Mesenteric fat pad (tissue), 1 donor: ENCODE results near the gene CFAP20DC. TPM values are rescaled to one million over a fixed set of nuclear protein-coding genes. Genes with fewer than 3 reads are reported as not detected.
"Not testable (repeated sequence)": the region's sequence is repeated elsewhere in the genome, so short reads cannot be mapped to it uniquely, and the experiment has no call there.

Source experiments
- DNase-seq: peaks from one replicate; pipeline ENCODE4 v3.0.0-alpha.2; 2020; ENCODE audit warnings: low spot score
- total RNA-seq: library from RNA; stranded (reverse); fragmentation: NEBNext Ultra II Directional; extraction: Animal tissue kit (Norgen Biotek cat#: 25700); gene quantifications from one replicate; pipeline ENCODE4 v1.2.1, GENCODE V29; 2021
- donor health status: DM: yes; HTN: yes; CAD: no.

Gene CFAP20DC
- total RNA-seq, 1 donor from 2014 or later: not detected

DNA sequence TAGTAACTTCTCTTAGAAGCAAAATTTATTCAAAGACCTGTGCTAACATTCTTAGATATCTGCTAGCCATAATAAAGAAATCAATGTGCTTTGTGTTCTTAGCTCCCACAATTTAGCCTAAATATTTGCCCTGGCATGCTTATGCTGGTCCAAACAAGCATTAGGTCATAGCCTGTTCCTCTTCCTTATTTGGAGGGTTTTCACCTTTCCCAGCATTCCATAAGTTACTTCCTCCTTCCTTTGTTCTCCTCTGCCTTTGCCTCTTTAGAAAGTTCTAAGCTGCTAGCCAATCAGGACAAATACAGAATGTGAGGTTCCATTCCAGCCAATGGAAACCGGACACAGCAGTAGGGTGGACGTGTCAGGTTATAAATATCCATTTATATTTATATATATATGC, 345.5 kb downstream of the CFAP20DC start:
- DNase-seq: not testable (repeated sequence)

DNA sequence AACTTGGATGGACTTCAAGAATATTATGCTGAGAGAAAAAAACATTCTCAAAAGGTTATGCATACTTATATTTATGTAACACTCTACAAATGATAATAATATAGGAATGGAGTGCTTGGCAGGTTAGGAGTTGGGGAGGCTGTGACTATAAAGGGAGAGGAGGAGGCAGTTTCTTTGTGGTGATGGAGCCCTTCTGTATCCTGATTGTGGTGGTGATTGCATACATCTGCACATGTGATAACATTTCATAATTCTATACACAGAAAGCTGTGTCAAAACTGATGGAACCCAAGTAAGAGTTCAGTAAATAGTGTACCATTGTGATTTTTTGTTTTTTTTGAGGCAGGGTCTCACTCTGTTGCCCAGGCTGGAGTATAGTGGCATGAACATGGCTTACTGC, 351.6 kb downstream of the CFAP20DC start:
- DNase-seq: no peak

DNA sequence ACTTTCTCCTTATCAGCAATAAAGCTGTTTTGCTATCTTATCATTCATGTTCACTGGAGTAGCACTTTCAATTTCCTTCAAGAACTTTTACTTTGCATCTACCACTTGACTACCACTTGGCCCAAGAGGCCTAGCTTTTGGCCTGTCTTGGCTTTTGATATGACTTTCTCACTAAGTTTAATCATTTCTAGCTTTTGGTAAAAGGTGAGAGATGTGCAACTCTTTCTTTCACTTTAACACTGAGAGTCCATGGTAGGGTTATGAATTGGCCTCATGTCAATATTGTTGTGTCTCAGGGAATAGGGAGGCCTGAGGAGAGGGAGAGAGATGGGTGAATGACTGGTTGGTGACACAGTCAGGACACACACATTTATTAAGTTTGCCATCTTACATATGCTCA, 352.3 kb downstream of the CFAP20DC start:
- DNase-seq: no peak

DNA sequence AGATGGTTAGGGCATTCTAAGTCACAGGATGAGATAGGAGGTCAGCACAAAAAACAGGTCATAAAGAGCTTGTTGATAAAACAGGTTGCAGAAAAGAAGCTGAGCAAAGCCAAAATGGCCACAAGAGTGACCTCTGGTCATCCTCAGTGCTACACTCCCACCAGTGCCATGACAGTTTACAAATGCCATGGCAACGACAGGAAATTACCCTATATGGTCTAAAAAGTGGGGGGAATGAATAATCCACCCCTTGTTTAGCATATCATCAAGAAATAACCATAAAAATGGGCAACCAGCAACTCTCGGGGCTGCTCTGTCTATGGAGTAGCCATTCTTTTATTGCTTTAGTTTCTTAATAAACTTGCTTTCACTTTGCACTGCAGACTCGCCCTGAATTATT, 353.0 kb downstream of the CFAP20DC start:
- DNase-seq: not testable (repeated sequence)

DNA sequence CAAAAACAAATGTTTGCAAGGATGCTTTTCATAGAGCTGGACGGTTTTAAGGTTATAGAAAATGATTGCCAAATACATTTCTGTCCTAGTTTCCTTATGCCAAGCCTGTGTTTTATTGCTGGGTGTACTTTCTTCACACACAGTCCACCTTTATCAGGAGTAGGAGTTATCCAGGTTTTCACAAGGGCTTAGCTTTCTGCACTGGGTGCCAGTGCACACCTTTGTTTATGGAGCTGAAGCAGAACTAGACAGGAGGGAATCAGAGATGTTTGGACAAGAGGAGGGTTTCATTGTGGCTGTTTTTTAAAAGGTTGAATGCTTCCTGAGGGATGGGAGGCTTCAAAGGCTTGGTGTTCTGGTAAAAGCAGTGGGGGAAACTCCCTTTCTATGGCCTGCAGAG, 353.7 kb downstream of the CFAP20DC start:
- DNase-seq: no peak

DNA sequence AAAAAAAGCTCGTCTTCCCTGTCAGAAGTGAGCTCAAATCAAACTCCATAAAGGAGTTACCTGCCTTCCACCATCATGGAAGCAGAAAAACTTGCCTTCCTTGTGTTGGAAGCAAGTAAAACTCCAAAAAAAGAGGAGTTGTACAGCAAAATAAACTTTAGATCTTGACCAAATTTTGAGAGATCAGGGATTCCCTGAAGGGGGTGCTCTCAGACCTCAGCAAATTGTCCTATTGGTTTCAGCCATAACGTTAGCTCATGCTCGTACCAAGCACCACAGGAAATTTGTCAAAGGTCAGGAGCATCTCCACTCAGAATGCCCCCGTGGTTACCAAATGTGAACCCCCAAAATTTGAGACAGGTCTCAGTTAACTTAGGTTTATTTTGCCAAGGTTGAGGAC, 354.5 kb downstream of the CFAP20DC start:
- DNase-seq: not testable (repeated sequence)

DNA sequence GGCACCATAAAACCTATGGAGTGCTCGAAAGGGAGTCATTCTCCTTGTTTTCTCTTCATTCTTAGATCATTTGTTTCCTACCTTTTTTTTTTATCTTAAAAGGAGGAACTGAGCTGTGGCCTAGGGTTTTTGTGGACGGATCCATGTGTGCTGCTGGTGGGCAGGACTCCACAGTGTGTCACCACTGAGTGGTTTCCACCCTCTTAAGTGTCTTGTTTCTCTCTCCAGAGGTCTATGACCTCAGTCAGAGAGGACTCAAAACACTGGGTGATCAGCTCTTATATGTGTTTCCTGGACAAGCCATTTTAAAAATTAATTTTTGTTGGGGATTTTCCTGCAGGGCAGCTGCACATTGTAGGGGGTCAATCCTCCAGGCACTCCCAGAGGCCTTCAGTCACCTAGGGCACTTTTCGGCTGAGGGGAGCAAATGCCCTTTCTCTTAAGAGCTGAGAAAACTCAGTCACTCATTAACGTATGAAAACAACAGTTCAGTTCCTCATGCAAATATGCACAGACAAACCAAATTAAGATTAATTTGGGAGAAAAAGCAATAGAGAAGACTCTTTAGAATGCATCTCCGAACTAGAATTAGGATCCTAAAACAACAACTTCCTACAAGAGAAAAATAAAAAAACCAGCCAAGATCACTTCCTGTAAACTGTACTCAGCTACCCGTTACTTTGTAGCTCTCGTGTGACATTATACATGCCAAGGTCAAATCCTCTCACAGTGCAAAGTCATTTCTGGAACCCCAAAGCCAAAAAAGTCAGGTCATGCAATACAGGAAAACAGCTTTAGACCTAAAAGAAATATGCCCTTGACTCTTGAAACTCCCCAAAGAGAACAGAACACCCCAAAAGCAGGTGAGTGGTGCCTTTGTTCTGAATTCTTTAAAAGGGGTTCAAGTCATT, 355.6 kb downstream of the CFAP20DC start:
- no peak for DNase-seq

DNA sequence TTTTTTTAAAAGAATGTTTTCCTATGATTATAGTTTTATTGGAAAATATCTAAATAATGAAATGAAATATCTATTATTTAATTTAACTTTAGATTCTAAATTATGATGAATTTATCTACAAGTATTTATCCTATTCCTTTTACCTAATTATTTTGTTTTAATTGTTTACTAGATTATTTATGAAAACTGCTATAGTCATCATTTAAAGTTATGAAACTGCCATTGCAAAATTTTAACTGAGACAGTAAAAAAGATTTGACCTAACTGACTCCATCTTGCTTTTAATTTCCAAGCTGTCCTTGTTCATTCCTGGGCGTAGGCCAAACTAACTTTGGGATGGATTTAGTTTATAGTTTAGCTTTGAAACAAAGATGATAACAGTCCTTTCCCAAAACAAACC, 357.3 kb downstream of the CFAP20DC start:
- no peak for DNase-seq
